ENCODE results near the gene AP5S1.

The AP5S1 gene

GRCh38 chr20:3876676-3877075 lies 56.3 kb downstream of the AP5S1 start:
- no peak for DNase-seq (ENCODE audit: low read depth)

All from activated T-cell treated with anti-CD3 and anti-CD28 coated beads for 48 hours (primary cell).